ENCODE results near the gene PROB1. TPM values are rescaled to one million over a fixed set of nuclear protein-coding genes. Genes with fewer than 3 reads are reported as not detected.

PROB1 gene
- total RNA-seq, 1 donor from 2014 or later, result 3.6 TPM

DNA sequence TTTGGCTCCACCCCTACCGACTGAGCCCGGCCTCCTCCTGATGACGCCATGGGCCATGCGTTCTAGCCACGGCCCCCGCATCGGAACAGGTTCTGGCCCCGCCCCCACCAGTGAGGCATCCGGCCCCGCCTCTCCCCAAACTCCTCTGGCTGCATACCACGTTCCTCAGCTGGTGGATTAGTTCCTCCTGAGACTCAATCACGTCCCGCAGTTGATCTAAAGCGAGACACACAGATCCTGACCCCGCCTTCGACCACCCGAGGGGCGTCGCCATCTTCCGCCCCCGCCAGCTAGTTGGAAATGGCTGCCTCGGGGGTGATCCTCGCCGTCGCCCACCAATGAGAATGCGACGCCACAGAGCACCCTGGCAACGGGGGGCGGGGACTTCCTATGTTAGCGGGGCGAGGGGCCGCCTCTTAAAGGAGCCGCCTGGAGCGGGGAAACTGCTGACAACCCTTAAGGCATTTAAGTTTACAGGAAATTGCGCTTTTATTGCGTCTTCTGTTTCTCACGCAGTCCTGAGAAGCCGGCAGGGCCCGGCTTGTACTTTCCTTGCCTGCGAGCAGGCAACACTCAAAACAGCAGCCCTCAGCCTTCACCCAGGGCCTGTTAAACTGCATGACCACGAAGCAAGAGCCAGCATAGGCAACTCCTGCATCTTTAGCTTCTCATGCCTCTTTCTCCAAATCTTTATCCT is 9.0 kb upstream of the PROB1 start, which contains the start of gene SPATA24:
Gene SPATA24, minus strand, starts transcription at position 303 of the 697 bp plus-strand sequence. Its CDS starts 29 bp downstream, at position 274.
- TF ChIP-seq, protein P1, sequence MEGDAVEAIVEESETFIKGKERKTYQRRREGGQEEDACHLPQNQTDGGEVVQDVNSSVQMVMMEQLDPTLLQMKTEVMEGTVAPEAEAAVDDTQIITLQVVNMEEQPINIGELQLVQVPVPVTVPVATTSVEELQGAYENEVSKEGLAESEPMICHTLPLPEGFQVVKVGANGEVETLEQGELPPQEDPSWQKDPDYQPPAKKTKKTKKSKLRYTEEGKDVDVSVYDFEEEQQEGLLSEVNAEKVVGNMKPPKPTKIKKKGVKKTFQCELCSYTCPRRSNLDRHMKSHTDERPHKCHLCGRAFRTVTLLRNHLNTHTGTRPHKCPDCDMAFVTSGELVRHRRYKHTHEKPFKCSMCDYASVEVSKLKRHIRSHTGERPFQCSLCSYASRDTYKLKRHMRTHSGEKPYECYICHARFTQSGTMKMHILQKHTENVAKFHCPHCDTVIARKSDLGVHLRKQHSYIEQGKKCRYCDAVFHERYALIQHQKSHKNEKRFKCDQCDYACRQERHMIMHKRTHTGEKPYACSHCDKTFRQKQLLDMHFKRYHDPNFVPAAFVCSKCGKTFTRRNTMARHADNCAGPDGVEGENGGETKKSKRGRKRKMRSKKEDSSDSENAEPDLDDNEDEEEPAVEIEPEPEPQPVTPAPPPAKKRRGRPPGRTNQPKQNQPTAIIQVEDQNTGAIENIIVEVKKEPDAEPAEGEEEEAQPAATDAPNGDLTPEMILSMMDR (IDR thresholded peaks at IDR 0.05), result no peak
- CTCF ChIA-PET, result interaction anchor here (1.1 kb wide), 2 partner anchors 110 to 111 kb away, joined by 3 to 4 read pairs; no protein-coding TSS in a partner anchor
- ATAC-seq (ENCODE audit: low read depth) (peak; percentile 84), DNase-seq (peak; percentile 93)
- H3K4me1 Mint-ChIP-seq, result peaks cover 53% of the 10 kb centered on the region
- POLR2A ChIA-PET, result interaction anchor here (0.6 to 2.3 kb wide), 16 partner anchors 8 to 1066 kb away, joined by 3 to 24 read pairs (median 5); partner anchors contain the start of genes FAM53C, HSPA9, MZB1 and PAIP2
- H3K9me3 Mint-ChIP-seq, result no peaks in the 10 kb centered on the region
- peak within 1 kb of the TSS; percentile 90 for H3K4me3 Mint-ChIP-seq
- H3K27ac Mint-ChIP-seq, result peak within 1 kb of the TSS; percentile 96
- no peaks in the 10 kb centered on the region for H3K27me3 Mint-ChIP-seq
- H3K36me3 Mint-ChIP-seq (ENCODE audit: low read depth), result peaks cover 5% of the 10 kb centered on the region
- intact Hi-C loops (cut with micrococcal nuclease), result loop anchor here (1.0 to 10.0 kb wide), 5 partner anchors 12 to 1243 kb away; partner anchors contain the start of genes DNAJC18, EGR1, IK and NDUFA2

DNA sequence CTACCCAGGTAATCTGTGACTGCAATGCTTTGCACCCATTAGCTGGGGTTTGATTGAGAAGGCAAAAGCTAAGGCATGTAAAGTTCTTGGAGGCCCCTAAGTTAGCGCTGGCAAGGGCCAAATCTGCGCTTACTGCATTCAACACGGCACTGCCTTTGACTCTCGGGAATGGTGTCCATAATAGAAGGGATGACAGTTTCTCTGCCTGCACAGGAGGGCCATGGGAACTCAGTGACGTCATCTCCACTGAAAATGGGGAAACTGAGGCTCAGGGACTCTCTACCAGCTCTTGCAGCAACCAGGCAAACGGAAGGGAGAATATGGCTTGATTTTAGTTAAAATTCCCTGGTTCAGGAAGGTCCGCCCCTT is 8.5 kb upstream of the PROB1 start:
- intact Hi-C loops (cut with micrococcal nuclease), result loop anchor here (5.0 to 10.0 kb wide), 2 partner anchors 939 to 1244 kb away; partner anchors contain the start of genes EGR1, IK and NDUFA2
- Mint-ChIP-seq H3K36me3 (ENCODE audit: low read depth) (peaks cover 5% of the 10 kb centered on the region), H3K4me3 (peak overlapping the region; percentile 90), H3K27ac (peak overlapping the region; percentile 96), H3K9me3 (no peaks in the 10 kb centered on the region), H3K4me1 (peaks cover 50% of the 10 kb centered on the region), H3K27me3 (no peaks in the 10 kb centered on the region)
- DNase-seq (no peak), ATAC-seq (ENCODE audit: low read depth) (no peak)
- CTCF ChIA-PET, result interaction anchor here (0.9 to 1.1 kb wide), 3 partner anchors 16 to 112 kb away, joined by 3 to 4 read pairs (median 3); no protein-coding TSS in a partner anchor
- POLR2A ChIA-PET, result interaction anchor here (0.5 to 2.3 kb wide), 16 partner anchors 8 to 1065 kb away, joined by 3 to 24 read pairs (median 5); partner anchors contain the start of genes FAM53C, MZB1, PAIP2 and SIL1
- TF ChIP-seq, protein P1 (IDR thresholded peaks at IDR 0.05), result no peak

DNA sequence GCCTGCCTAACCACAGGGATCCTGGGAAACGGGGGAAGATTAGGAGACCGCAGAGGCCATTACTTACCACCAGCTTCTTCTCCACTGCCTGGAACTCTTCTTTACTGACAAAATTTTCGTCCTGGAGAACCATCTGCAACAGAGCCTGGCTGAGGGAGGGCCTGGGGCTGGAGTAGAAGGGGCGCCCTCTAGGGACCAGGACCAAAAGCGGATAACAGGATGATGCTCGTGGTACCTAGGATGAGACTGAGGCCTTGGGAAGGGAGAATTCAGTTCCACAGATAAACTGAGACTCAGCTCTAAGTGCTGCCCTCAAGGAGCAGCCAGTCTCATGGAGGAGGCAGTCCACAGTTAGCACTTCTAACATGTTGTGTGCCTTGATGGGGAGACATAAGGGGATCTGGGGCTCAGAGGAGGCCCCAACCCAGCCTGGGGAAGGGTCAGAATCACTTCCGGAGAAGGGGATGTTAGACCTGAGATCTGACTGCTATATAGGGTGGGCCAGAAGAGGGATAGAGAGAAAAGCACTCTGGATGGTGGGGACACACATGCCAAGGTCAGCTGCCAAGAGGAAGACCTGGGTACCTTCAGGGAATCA is 7.8 kb upstream of the PROB1 start:
- no peak for DNase-seq
- ATAC-seq (ENCODE audit: low read depth), result no peak
- Mint-ChIP-seq H3K9me3 (no peaks in the 10 kb centered on the region), H3K27ac (no peak overlapping the region), H3K4me1 (peaks cover 43% of the 10 kb centered on the region), H3K36me3 (ENCODE audit: low read depth) (peaks cover 5% of the 10 kb centered on the region), H3K27me3 (no peaks in the 10 kb centered on the region), H3K4me3 (peak overlapping the region; percentile 90)
- intact Hi-C loops (cut with micrococcal nuclease), result loop anchor here (5.0 to 10.0 kb wide), 2 partner anchors 938 to 1245 kb away; partner anchors contain the start of genes EGR1, IK and NDUFA2
- POLR2A ChIA-PET, result interaction anchor here (0.5 to 2.3 kb wide), 7 partner anchors 13 to 827 kb away, joined by 3 to 24 read pairs (median 5); partner anchors contain the start of genes HSPA9, MZB1, PAIP2 and UBE2D2
- TF ChIP-seq, protein P1 (IDR thresholded peaks at IDR 0.05), result no peak
- CTCF ChIA-PET, result interaction anchor here (0.9 kb wide), 1 partner anchor 15 kb away, joined by 3 read pairs; no protein-coding TSS in a partner anchor

DNA sequence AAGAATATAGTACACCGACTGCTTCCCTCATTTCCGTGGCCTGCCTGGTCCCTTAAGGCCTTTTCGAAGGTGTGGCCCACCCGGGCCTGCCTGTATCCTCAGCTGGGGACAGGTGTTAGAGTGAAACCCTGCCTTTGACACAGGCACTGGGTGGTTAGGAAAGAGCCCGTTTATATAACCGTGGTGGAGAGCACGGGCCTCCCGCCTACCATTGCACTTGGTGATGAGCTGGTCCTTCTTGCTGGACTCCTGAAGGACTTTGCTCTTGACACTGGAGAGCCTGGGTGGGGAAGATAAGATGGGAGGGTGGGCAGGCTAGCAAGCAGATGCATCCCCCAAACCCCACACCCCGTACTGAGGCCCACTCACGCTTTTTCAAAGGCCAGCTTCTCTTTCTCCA is 6.6 kb upstream of the PROB1 start:
- Mint-ChIP-seq H3K27me3 (no peaks in the 10 kb centered on the region), H3K27ac (no peak overlapping the region), H3K36me3 (ENCODE audit: low read depth) (peaks cover 5% of the 10 kb centered on the region), H3K4me1 (peaks cover 32% of the 10 kb centered on the region), H3K9me3 (no peaks in the 10 kb centered on the region), H3K4me3 (no peak overlapping the region)
- ATAC-seq (ENCODE audit: low read depth) (no peak), DNase-seq (no peak)
- CTCF ChIA-PET, result no interaction called here
- TF ChIP-seq, protein P1 (IDR thresholded peaks at IDR 0.05), result no peak
- POLR2A ChIA-PET, result no interaction called here
- intact Hi-C loops (cut with micrococcal nuclease), result loop anchor here (5.0 to 10.0 kb wide), 2 partner anchors 937 to 1246 kb away; partner anchors contain the start of genes EGR1, IK and NDUFA2

All from activated B cell treated with CpG ODN at 0.5 μM for 24 hours (primary cell).